HG03025 (cell line): Measurements from ENCODE around the gene EPHA6.

Experiments
- ATAC-seq: cut with Tn5 transposase; IDR thresholded peaks from one replicate; pipeline ENCODE4 v1.9.1; 2021; ENCODE audit warnings: mild to moderate bottlenecking, moderate library complexity; ENCODE audit not compliant: unreplicated experiment, low FRiP score

Gene EPHA6

DNA sequence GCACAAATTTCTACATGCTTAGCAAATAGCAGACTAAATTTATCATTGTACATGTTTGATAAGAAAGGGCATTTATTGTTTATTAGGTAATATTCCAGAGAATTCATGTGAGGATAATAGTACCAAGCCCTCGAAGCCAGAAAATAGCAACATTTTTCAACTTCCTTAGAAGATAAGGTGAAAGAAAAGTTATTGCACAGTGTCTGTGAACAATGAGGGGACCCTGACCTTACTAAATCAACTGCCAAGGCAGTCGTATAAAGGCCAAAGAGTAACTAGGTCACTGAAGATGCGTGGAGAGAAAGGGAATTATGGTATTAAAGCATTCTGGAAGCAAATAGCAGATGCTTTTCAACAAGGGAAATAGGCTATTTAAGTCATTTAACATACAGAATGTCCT lies 929.9 kb downstream of the EPHA6 start:
- no peak for ATAC-seq

DNA sequence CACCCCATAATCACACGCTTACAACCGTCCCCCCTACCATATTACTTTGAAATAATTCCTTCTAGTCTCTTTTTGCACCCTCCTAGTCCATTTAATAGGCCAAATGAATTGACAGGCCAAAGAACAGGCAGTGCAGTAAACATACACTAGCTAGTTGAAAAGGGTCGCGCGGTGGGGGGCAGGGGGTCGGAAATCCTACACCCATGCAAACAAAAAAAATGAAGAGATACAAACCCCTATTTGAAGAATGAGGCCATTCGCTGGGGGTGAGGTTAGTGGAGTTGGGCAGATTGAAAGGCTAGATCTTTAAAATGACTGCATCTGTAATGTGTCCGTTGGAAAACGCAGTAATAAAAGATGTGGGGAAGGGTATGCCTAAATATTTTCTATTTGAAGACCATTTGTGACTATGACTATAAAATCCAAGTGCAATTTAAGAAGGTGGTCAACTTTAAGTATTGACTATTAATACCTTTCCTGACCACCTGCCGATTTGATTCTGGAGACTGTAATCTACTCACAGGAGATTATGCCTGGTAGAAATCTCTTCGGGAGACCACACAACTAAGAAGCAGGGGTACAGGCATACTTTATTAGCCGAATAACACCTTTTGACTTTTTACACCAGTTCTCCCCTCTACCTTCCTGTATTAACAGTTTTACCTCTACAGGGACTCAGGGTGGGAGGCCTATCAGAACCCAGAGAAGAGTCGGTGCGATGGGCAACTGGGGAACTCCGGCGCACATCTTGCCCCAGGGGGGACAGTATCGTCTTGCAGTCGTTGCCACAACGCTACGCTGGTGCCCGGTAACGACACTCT lies 949.4 kb downstream of the EPHA6 start:
- ATAC-seq, result peak; percentile 42

DNA sequence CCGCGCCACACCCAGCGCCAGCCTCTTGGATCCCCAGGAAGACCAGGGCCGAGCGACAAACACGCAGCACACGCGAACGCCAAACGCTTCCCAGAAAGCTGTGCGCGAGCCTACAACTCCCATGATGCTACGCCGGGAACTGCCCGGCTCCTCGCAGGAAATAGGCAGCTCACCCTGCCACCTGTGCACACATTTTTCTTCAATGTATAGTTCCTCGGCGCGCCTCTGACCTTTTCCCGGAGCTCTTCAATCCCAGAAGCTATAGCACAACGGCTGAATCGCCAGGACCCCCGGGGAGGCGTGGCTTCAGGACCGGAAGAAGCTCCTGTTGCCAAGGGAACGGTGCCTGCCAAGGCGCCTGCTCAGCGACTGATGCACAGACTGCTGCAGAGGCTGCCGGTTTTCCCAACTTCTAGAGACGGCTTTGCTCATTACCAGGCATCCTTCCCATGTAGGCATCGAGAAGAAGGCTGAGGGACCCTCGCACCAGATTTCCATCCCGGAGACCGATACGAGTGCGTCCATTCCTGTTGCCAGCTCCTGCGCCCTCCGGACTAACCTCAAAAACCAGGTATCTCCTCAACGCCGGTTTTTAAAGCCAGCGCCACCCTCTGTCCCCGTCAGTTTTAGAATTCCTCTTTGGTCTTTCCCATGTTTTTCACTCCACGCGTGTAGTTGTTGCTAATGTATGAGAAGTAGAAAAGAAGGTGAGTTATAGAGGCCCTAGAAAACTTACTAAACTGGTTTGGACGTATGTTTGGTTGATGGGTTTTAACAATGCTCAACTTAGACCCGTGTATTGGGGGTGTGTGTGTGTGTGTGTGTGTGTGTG lies 950.2 kb downstream of the EPHA6 start, which contains the start of gene ARL6:
ARL6 (plus strand) TSS at position 352 of the 832 bp plus-strand sequence. CDS start 3,350 bp downstream, outside the sequence.
- peak; percentile 98 for ATAC-seq

DNA sequence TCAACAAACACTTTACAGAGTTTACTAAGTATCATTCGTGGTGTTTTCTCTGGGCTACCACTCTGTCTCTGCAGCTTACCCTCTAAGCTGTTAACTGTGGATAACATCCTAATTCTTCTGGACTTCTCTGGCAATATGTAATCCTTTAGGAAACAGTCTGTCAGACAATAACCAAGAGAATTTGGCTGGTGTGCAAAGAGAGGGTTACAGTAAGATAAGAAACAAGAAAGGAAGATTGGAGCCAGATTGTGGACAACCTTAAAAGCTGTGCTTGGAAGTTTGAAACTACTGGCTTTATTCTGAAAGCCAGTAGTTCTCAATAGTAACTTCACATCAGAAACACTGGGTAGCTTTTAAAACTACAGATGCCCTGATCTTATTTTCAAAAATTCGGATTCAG lies 950.9 kb downstream of the EPHA6 start:
- ATAC-seq, result no peak

DNA sequence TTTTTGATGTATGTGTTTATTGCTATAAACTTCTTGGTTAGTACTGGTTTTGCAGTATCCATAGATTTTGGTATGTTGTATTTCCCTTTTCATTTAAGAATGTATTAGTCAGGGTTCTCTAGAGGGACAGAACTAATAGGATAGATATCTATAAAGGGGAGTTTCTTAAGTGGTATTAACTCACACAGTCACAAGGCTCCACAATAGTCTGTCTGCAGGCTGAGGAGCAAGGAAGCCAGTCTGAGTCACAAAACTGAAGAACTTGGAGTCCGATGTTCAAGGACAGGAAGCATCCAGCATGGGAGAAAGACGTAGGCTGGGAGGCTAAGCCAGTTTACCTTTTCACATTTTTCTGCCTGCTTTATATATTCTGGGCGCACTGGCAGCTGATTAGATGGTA lies 958.5 kb downstream of the EPHA6 start:
- no peak for ATAC-seq

DNA sequence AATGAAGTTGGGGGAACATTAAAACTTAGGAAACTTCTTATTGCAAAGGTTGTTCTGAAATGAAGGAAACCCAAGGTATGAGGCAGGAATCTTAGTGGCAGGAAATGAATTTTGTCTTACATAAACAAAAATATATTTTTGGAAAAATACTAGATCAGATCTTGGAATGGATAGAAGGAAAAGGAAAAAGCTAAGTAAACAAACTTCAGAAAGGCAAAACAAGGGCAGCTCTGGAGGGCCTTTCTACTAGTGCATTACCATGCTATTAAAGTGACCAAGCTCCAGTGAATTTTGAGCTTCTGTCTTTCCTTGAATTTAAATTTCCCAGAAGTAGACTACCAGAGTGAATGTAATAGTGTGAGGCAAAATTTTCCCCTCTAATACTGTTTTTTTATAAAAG lies 963.8 kb downstream of the EPHA6 start:
- ATAC-seq, result no peak

DNA sequence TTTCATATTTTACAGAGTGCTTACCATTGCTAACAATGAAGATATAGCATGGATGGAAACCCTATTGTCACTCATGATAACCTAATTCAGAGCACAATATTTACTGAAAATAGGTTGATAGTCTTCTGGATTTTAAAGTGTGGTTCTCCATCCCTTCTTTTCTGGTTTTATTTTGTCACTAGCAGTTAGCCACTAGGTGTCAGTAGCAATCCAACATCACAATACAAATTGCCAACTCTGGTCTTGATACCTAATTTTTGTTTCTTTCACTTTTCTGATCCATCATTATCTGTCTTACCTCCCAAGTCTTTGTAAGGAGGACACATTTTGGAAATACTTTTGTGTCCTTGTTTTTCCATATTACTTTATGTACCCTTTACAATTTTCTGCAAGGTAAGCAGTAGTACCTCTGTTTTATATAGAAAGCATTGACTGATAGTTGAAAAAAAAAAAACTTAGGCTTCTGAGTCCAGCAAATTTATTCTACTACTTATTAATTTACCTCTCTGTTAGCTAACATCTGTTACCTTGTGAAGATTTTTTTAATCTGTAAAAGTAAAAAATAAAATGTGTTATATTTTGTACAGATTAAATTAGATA lies 979.1 kb downstream of the EPHA6 start:
- no peak for ATAC-seq

DNA sequence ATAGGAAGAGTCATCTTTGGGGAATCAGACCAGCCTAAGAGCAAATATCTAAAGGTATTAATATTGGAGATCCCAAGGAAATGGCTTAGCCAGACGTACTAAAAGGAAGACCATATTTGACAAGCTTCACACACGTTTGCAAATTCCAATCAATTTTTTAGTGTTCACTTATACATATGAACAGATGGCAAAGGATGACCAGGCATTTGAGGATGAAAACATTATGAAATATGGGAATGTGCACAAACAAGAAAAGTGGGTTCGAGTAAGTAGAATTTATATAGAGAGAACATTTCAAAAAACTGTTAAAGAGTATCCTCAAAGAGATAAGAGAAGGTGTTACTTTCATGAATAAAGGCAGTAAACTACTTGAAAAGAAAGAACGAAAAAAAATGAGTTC lies 981.6 kb downstream of the EPHA6 start:
- ATAC-seq, result no peak
